Loucy (cell line): ENCODE measurements around the gene KCNK3.

ENCODE experiments used
- H2AFZ ChIP-seq: fragments of 200-600 bp; sonication (generic); 2 replicates; pipeline ENCODE4 v1.6.0; 2016; ENCODE audit warnings: antibody characterized with exemption, mild to moderate bottlenecking, low read length, moderate library complexity
- H3F3A ChIP-seq: fragments of 200-600 bp; 2 replicates; pipeline ENCODE4 v1.6.0; 2016; ENCODE audit warnings: antibody characterized with exemption, low read depth, mild to moderate bottlenecking
- H3K27me3 ChIP-seq: fragments of 200-600 bp; sonication (generic); 2 replicates; pipeline ENCODE4 v1.6.1; 2014; ENCODE audit warnings: low read length, mild to moderate bottlenecking; ENCODE audit not compliant: insufficient read depth, poor library complexity, severe bottlenecking
- H3K36me3 ChIP-seq: fragments of 200-600 bp; sonication (generic); 2 replicates; pipeline ENCODE4 v1.6.1; 2016; ENCODE audit warnings: low read length; ENCODE audit not compliant: insufficient read depth
- H3K4me1 ChIP-seq: fragments of 200-600 bp; sonication (generic); 2 replicates; pipeline ENCODE4 v1.5.1; 2014; ENCODE audit warnings: low read length, mild to moderate bottlenecking; ENCODE audit not compliant: insufficient read depth, poor library complexity, severe bottlenecking
- H3K4me2 ChIP-seq: fragments of 200-600 bp; sonication (generic); 2 replicates; pipeline ENCODE4 v1.6.0; 2014; ENCODE audit warnings: antibody characterized with exemption, low read length, low read depth, mild to moderate bottlenecking; ENCODE audit not compliant: poor library complexity, severe bottlenecking
- H3K4me3 ChIP-seq: fragments of 200-600 bp; sonication (generic); 2 replicates; pipeline ENCODE4 v1.5.1; 2014; ENCODE audit warnings: low read length, mild to moderate bottlenecking, mixed read lengths; ENCODE audit not compliant: poor library complexity, severe bottlenecking
- H3K79me2 ChIP-seq: fragments of 200-600 bp; sonication (generic); 2 replicates; pipeline ENCODE4 v1.6.1; 2014; ENCODE audit warnings: low read length; ENCODE audit not compliant: insufficient read depth
- H3K9ac ChIP-seq: fragments of 200-600 bp; sonication (generic); 2 replicates; pipeline ENCODE4 v1.6.0; 2014; ENCODE audit warnings: mild to moderate bottlenecking, low read depth, low read length, moderate library complexity; ENCODE audit not compliant: poor library complexity, severe bottlenecking
- H3K9me2 ChIP-seq: fragments of 200-600 bp; sonication (generic); replicated peaks from 2 replicates; pipeline ENCODE4 v1.6.1; 2016; ENCODE audit warnings: low read depth, low read length, mixed read lengths
- H3K9me3 ChIP-seq: fragments of 200-600 bp; sonication (generic); 2 replicates; pipeline ENCODE4 v1.6.1; 2014; ENCODE audit warnings: mild to moderate bottlenecking, antibody characterized with exemption, low read length, low read depth; ENCODE audit not compliant: insufficient read depth
- H4K20me1 ChIP-seq: fragments of 200-600 bp; sonication (generic); 2 replicates; pipeline ENCODE4 v1.6.0; 2014; ENCODE audit warnings: antibody characterized with exemption, low read length, mild to moderate bottlenecking; ENCODE audit not compliant: insufficient read depth, poor library complexity, severe bottlenecking
- CTCF ChIP-seq: fragments of 200-600 bp; sonication (generic); conservative IDR thresholded peaks from 2 replicates; pipeline ENCODE4 v1.5.1; 2014; ENCODE audit warnings: mild to moderate bottlenecking, antibody characterized with exemption, low read length
- EZH2phosphoT487 ChIP-seq: fragments of 200-600 bp; IDR thresholded peaks from 2 replicates; pipeline ENCODE4 v1.6.1; 2018; ENCODE audit warnings: antibody characterized with exemption, mild to moderate bottlenecking, moderate library complexity, borderline replicate concordance

The KCNK3 gene

GRCh38 chr2:26716340-26716739, 23.8 kb downstream of the KCNK3 start:
- H3K9me3 ChIP-seq, result no peaks in the 10 kb centered on the region
- no peak overlapping the region for H3K4me3 ChIP-seq
- H2AFZ ChIP-seq, result no peak overlapping the region
- TF ChIP-seq EZH2phosphoT487 (no peak), CTCF (no peak)
- peaks cover 2% of the 10 kb centered on the region for H3K4me1 ChIP-seq
- no peaks in the 10 kb centered on the region for H3F3A ChIP-seq
- H4K20me1 ChIP-seq, result no peaks in the 10 kb centered on the region
- no peaks in the 10 kb centered on the region for H3K36me3 ChIP-seq
- no peaks in the 10 kb centered on the region for H3K9me2 ChIP-seq
- H3K79me2 ChIP-seq, result no peaks in the 10 kb centered on the region
- H3K9ac ChIP-seq, result no peak overlapping the region
- no peak overlapping the region for H3K4me2 ChIP-seq
- no peaks in the 10 kb centered on the region for H3K27me3 ChIP-seq

- no peak overlapping the region for H3K4me2 ChIP-seq
- no peaks in the 10 kb centered on the region for H3K36me3 ChIP-seq
- H3K4me1 ChIP-seq, result peaks cover 6% of the 10 kb centered on the region
- H3K9me3 ChIP-seq, result no peaks in the 10 kb centered on the region
- H3K79me2 ChIP-seq, result no peaks in the 10 kb centered on the region
- no peak for TF ChIP-seq EZH2phosphoT487
- TF ChIP-seq CTCF, result no peak
- no peaks in the 10 kb centered on the region for H4K20me1 ChIP-seq
- H3K9me2 ChIP-seq, result no peaks in the 10 kb centered on the region
- H3K27me3 ChIP-seq, result no peaks in the 10 kb centered on the region
- no peaks in the 10 kb centered on the region for H3F3A ChIP-seq
- H3K4me3 ChIP-seq, result no peak overlapping the region
- no peak overlapping the region for H3K9ac ChIP-seq
- H2AFZ ChIP-seq, result no peak overlapping the region
Measured at GRCh38 chr2:26716769-26717168, 24.2 kb downstream of the KCNK3 start.

DNA sequence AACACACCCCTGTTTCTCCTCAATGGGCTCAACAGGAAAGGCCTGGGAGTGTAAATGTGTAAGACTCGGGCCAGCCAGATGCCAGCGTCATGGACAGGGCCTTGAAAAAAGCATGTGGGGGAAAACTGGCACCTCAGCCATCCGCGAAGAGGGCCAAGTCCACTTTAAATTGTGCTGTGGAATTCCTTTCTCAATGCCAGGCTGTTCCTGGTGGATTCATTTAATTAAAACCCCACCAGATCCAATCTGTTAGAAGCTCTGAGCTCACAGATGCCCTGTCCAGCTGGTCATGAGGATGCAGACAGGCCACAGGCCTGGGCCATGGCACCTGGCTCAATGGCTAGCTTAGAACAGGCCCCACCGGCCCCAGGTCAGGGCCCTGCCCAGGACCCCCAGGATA, 24.8 kb downstream of the KCNK3 start:
- Histone ChIP-seq H3K4me2 (no peak overlapping the region), H3K9me3 (no peaks in the 10 kb centered on the region), H3F3A (no peaks in the 10 kb centered on the region), H3K9me2 (no peaks in the 10 kb centered on the region), H4K20me1 (no peaks in the 10 kb centered on the region), H3K4me3 (no peak overlapping the region), H3K4me1 (peaks cover 7% of the 10 kb centered on the region), H3K36me3 (no peaks in the 10 kb centered on the region), H3K79me2 (no peaks in the 10 kb centered on the region), H2AFZ (no peak overlapping the region), H3K9ac (no peak overlapping the region), H3K27me3 (no peaks in the 10 kb centered on the region)
- TF ChIP-seq CTCF (no peak), EZH2phosphoT487 (no peak)
